ENCODE results near the gene CNPY1.
"Not testable (repeated sequence)": the region's sequence is repeated elsewhere in the genome, so short reads cannot be mapped to it uniquely, and the experiment has no call there.

The CNPY1 gene

GRCh38 chr7:155546449-155546848, at the start of gene CNPY1:
Gene CNPY1 (minus strand): TSS chr7:155546559. CDS start chr7:155545929, 630 bp downstream.
- not testable (repeated sequence) for DNase-seq (ENCODE audit: low read depth in 2 of 2)

DNA sequence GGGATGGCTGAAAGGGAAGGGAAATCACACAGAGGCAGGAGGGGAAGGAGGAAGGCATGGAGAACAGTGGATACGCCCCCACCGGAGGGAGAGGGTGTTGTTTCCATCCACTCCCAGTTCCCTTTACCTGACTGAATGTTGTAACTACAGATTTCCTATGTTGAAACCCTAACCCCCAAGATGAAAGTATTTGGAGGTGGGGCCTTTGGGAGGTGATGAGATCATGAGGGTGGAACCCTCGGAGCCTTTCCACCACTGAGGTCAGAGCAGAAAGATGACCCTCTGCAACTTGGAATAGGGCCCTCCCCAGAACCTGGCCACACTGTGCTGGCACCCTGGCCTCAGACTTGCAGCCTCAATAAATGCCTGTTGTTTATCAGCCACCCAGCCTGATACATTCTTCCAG, 48.6 kb upstream of the CNPY1 start:
- H3K4me3 ChIP-seq (replicated peaks in 1 of 2; ENCODE audit: low read depth in 2 of 2, low read length in 2 of 2), result no peak overlapping the region
- DNase-seq (ENCODE audit: low read depth in 2 of 2), result no peak
- TF ChIP-seq CTCF (IDR thresholded peaks at IDR 0.05; ENCODE audit: low read depth, low read length), result no peak

More at GRCh38 chr7:155546449-155546848, at the start of gene CNPY1:
- not testable (repeated sequence) for H3K4me3 ChIP-seq (replicated peaks in 1 of 2; ENCODE audit: low read depth in 2 of 2, low read length in 2 of 2)

GRCh38 chr7:155594163-155594732, 47.9 kb upstream of the CNPY1 start:
- TF ChIP-seq CTCF (IDR thresholded peaks at IDR 0.05; ENCODE audit: low read depth, low read length), result no peak
- DNase-seq (ENCODE audit: low read depth in 2 of 2), result no peak
- no peak overlapping the region for H3K4me3 ChIP-seq (replicated peaks in 1 of 2; ENCODE audit: low read depth in 2 of 2, low read length in 2 of 2)

DNA sequence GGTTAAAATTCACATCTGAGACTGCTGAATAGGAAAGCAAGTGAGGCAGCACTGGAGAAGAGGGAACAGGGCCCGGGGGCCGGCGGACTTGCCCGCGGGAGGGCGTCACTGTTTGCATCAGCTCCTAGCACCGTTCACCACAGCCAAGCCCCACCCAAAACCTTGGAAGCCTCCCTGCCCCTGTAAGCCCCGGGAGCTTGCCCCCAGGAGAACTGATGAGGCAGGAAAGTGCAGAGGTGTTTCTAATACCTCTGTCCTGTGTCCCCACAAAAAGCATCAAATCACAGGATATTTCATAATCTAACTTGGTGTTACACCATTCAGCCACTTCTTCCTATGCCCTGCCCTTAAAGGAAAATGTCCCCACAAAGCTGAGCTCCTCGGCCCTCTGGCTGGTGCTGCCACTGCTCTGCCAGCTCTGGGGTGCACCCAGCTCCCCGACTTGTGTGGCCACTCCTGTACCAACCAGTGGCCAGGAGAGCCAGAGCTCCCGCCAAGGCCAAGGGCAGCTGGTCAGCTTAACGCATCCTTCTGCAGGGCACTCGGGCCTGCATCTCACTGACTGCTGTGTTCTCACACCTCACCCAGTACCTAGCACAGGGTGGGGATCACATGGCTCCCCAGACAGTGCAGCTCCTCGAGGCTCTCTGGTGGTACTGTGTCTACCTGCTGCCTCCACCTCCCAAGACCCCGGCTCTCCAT, 47.3 kb upstream of the CNPY1 start:
- DNase-seq (ENCODE audit: low read depth in 2 of 2), result no peak
- no peak overlapping the region for H3K4me3 ChIP-seq (replicated peaks in 1 of 2; ENCODE audit: low read depth in 2 of 2, low read length in 2 of 2)
- no peak for TF ChIP-seq CTCF (IDR thresholded peaks at IDR 0.05; ENCODE audit: low read depth, low read length)

DNA sequence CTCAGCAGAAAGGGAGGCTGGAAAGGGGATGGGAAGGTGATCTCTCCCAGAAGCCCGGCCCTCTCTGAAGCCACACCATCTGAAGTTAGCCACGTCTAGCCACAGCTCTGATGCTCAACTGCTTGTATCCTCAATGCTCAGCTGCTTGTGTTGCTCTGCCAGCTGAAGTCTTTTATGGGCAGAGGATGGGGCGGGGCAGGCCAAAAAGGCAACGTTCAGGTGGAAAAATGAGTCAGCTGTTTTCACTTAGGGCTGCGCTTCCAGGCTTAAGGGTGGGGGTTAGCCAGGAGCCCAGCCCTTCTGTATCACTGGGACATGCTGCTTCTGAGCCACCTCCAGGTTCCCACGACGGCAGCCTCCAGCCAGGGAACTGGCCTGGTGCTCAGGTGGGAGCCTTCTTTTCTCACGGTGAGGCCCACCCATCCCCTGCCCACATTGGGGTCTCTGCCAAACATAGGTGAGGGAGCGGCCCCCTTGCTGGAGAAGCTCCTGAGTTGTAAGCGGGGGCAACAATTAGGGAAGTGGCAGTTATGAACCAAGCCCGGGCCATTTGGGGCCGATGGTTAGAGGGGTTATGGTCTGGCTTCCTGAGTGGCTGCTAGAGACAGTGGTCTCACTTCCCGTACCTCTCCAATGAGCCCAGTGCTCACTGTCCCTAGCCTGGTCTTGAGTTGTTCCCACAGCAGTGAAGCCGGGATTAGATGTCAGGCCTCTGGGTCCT, 44.9 kb upstream of the CNPY1 start:
- H3K4me3 ChIP-seq (replicated peaks in 1 of 2; ENCODE audit: low read depth in 2 of 2, low read length in 2 of 2), result no peak overlapping the region
- DNase-seq (ENCODE audit: low read depth in 2 of 2), result no peak
- no peak for TF ChIP-seq CTCF (IDR thresholded peaks at IDR 0.05; ENCODE audit: low read depth, low read length)

DNA sequence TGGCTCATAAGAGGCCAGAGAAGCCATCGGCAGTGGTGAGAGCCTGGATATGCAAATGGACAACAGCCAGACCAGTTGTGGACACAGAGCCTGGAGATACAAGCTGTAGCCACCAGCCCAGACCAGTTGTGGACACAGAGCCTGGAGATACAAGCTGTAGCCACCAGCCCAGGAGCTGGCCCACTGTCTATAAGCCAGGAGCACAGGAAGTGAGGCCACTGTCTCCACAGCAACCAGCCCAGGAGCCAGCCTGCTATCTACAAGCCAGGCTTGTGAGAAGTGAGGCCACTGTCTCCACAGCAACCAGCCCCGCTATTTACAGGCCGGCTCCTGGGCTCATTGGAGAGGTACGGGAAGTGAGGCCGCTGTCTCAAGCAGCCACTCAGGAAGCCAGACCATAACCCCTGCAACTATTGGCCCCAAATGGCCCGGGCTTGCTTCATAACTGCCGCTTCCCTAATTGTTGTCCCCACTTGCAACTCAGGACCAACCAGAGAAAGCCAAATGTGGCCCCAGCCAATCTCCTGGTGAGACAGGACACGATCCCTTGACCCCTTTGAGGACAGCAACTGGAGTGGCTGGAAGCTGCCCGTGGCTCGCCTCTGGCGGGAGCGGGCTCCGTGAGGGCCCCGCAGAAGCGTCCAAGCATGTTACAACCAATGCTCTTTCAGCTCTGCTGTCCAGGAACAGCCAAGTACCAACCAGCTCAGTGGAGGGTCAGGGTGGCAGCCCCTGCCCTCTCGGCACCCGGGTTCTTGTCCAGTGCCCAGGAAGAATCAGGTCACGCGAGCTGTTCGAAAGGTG, 44.1 kb upstream of the CNPY1 start:
- DNase-seq (ENCODE audit: low read depth in 2 of 2), result peak; percentile 33 to 63

More for the DNA sequence above, 44.1 kb upstream of the CNPY1 start:
- no peak overlapping the region for H3K4me3 ChIP-seq (replicated peaks in 1 of 2; ENCODE audit: low read depth in 2 of 2, low read length in 2 of 2)
- no peak for TF ChIP-seq CTCF (IDR thresholded peaks at IDR 0.05; ENCODE audit: low read depth, low read length)
